Prostate gland (tissue), 2 donors: ENCODE data around the gene DCC.

Experiments
- POLR2A ChIP-seq: fragments of 450-650 bp; IDR thresholded peaks from one replicate; pipeline ENCODE4 v1.6.1; 2016; ENCODE audit warnings: antibody characterized with exemption, mild to moderate bottlenecking
- TF ChIP-seq, protein P1 (sequence below), 4 experiments: fragments of 200-600 bp in 2 of 4; fragments of 450-650 bp in 2 of 4; sonication (generic) in 2 of 4; IDR thresholded peaks; 1 replicate in 3 of 4; 2 replicates in 1 of 4; pipeline ENCODE4 v1.5.1; 2016 to 2019; ENCODE audit warnings: antibody characterized with exemption in 4 of 4, mild to moderate bottlenecking in 2 of 4, moderate library complexity in 2 of 4

DNA sequence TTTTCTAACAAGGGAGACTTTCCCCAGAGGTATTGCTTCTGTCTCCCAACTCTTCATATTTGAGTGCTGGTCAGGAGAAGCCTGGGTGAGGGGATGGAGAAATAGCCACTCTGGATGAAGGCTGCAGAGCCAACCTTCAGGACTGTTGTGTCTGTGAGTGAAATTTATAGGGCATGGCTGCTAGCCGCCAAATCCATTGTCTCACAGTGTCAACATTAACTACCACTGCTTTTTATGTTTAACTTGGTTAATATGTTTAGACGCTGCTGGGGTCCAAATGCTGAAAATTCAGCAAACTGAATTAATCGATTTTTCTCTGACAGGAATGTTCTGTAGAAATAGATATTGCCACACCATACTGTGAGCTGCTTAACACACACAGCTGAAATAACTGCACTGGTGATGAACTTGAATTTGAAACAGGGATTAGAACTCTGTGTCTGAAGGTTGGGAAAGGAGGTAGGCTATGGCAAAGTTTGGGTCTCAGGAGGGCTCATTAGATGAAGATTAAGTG lies 281.0 kb downstream of the DCC start:
- TF ChIP-seq, protein P1, sequence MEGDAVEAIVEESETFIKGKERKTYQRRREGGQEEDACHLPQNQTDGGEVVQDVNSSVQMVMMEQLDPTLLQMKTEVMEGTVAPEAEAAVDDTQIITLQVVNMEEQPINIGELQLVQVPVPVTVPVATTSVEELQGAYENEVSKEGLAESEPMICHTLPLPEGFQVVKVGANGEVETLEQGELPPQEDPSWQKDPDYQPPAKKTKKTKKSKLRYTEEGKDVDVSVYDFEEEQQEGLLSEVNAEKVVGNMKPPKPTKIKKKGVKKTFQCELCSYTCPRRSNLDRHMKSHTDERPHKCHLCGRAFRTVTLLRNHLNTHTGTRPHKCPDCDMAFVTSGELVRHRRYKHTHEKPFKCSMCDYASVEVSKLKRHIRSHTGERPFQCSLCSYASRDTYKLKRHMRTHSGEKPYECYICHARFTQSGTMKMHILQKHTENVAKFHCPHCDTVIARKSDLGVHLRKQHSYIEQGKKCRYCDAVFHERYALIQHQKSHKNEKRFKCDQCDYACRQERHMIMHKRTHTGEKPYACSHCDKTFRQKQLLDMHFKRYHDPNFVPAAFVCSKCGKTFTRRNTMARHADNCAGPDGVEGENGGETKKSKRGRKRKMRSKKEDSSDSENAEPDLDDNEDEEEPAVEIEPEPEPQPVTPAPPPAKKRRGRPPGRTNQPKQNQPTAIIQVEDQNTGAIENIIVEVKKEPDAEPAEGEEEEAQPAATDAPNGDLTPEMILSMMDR (IDR thresholded peaks at IDR 0.05), result no peak
- no peak for TF ChIP-seq POLR2A
